Cerebellar nuclear complex (tissue), 1 donor: ENCODE results near the gene YIF1B.
A peak's percentile ranks its signal among the peaks of the same experiment; 100 is the strongest.

Experiments used
- DNase-seq, 2 experiments: peaks; one replicate each; lab custom pipeline; 2025; lab: John Stamatoyannopoulos, UW

The YIF1B gene

GRCh38 chr19:38304352-38304865, 11.3 kb downstream of the YIF1B start:
- no peak for DNase-seq

DNA sequence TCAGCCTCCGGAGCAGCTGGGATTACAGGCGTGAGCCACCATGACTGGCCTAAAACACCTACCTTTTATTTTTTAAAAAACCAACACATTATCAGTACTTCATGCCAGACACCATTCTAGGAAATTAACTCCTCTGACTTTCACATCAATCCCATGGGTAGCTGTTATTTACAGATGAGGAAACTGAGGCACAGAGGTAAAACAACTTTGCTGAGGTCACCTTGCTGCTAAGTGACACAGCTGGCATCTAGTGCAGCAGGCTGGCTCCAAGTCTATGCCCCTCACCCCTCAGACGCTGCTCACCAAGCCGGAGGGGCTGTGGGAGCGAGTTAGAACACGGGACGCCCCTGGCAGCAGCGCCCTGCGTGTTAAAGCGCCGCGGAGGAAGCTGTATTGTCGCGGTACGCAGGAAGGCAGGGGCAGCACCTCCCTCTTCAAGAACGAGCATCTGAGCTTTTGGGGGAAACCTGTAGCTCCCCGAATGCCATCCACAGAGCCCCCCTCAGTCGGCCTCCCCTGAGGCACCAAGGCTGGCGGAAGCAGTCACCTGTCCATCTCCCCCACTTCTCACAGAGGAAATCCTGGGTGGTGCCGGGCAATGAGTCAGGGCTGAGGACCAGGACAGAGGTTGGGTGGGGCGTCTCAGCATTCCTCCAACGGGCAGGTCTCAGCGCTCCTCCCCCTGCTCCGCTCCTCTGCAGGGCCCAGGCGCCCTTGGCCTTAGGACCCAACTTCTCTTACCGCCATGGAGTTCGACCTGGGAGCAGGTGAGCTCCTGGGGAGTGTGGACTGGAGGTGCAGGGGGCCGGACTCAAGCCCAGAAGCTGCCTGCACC, 12.0 kb downstream of the YIF1B start, which contains the start of gene C19orf33:
C19orf33 (plus strand) TSS at position 735 of the 835 bp plus-strand sequence; CDS start at position 746, 11 bp downstream.
- no peak for DNase-seq

DNA sequence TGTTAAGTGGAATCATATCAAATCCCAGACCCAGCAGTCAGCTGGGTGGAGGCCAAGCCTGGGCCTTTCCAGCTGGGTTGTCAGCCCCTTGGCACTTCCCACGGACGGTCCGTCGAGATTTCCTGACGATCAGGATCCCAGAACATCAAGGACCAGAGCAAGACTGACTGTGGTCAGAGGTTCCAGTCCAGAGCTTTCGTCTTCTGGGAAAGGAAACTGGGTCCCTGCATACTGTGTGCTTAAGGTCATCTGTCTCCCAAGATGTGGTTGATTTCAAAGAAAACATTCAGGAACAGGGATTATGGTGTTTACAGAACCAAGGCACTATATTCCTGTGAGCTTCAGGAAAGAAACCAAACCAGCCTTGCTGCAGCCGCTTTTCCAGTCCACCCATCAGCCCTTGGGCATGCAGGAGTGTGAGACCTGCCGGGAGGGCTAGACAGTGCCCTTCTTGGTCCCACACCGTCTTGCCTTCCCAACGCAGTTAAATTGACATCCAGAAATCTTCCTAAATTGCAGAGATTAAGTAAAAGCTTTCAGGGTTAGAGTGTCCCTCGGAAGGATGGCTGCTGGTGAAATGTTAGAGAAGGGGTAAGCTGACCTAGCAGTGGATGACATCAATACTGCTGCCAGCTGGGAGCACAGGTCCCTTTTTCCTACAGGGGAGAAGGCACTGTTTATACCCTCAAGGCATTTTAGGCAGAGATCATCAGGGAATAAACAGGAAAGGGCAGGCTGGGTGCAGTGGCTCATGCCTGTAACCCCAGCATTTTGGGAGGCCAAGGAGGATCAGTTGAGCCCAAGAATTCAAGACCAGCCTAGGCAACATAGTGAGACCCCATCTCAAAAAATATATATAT, 16.7 kb downstream of the YIF1B start:
- DNase-seq = no peak

GRCh38 chr19:38294090-38294489, 21.7 kb downstream of the YIF1B start:
- DNase-seq = no peak

DNA sequence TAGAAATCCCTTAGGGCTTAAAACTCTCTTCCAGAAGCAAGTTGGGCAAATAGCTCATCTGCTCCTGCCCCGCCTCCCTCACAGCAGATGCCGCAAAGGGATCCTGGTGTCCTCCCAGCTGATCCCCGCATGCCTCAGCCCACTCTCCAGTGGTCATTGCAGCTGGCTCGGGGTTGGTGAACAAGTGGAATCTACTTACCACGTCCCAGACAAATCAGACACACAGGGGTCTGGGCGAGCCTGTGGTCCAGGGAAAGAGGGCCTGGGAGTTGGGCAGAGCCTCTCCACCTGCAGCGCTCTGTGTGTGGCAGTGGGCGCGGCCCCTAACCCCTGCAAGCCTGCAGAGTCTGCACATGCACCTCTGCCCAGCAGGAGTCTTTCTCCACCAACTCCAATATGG, 22.5 kb downstream of the YIF1B start:
- DNase-seq = no peak

DNA sequence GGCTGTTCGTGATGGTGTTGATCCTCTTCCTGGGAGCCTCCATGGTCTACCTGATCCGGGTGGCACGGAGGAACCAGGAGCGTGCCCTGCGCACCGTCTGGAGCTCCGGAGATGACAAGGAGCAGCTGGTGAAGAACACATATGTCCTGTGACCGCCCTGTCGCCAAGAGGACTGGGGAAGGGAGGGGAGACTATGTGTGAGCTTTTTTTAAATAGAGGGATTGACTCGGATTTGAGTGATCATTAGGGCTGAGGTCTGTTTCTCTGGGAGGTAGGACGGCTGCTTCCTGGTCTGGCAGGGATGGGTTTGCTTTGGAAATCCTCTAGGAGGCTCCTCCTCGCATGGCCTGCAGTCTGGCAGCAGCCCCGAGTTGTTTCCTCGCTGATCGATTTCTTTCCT, 23.9 kb downstream of the YIF1B start:
- DNase-seq = no peak

GRCh38 chr19:38290631-38291147, 25.1 kb downstream of the YIF1B start:
- peak in 1 of 2 experiments; percentile 3 for DNase-seq

GRCh38 chr19:38289955-38290354, 25.8 kb downstream of the YIF1B start:
- DNase-seq = no peak

GRCh38 chr19:38288123-38288855, 27.5 kb downstream of the YIF1B start:
- DNase-seq = no peak

DNA sequence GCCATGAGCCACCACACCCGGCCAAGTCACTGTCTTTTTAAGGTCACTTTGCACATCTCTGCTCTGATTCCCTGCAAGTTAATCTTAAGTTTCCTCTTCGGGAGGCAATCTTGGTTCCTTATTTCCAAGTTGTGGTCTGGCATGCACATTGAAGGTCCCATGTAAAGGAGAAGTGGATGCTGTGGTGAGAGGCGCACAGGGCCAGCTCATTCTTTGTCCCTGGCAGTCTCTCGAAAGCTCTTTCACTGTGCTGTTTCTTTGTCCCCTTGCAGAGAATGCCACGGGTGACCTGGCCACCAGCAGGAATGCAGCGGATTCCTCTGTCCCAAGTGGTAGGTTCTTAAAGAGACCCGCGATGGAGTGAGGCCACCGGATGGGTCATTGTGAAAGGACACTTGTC, 28.1 kb downstream of the YIF1B start:
- no peak for DNase-seq

- DNase-seq = no peak
These were observed 30.2 kb downstream of the YIF1B start for GRCh38 chr19:38285567-38285966.

GRCh38 chr19:38284422-38284821, 31.3 kb downstream of the YIF1B start:
- DNase-seq = no peak

DNA sequence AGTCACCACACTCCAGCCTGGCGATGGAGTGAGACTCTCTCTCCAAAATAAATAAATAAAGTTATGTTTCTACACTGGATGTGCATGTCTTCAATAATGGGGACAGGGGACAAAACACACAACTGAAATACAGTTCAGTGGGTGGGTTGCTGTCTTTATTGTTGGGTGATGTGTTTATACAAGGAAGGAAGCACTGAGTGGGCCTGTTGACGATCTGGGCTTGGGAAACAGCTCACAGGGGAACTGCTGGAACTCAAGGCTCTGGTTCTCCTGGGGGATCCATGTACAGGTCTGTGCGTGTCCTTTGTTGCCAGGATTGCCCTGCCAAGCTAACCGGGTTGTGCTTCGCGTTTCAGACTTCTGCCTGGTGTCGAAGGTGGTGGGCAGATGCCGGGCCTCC, 32.5 kb downstream of the YIF1B start:
- DNase-seq = no peak

GRCh38 chr19:38281811-38282566, 33.8 kb downstream of the YIF1B start:
- no peak for DNase-seq

DNA sequence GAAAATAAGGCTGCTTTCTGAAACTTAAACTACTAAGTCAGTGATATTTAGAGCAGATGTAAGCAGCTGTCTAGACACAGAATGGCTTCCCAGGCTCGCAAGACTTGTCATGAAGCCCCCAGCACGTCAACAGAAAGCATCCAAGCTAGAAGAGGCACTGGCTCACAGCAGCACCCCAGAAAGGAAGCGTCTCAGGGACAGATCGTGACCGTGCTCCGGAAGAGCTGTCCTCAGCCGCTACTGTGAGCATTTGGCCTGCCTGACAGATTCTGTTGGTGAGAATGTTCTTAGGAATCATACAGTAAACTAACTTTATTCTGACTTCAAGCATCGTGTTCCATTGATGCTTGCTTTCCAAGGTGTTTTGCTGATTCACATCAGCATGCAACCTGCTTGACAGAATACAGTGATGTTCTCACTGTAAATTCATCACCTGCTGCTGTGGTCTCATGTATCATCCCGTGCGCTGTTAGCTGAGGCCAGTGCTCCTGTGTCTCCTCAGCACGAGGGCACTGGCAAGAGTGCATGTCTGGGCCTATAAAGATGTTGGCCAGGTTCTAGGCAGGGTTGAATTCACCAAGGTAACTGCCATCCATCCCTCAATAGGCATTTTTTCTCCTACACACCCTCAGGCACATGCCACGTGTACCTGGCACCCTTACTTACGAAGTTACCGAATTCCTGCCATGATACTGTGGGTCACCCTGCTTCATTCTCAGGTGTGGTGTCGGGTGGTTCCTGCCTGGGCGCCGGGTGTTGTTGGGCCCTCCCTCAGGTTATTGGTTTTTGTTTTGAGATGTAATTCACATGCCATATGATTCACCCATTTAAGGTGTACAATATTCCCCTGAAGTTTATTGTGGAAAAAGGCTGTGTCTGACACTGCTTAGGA, 35.5 kb downstream of the YIF1B start:
- DNase-seq = no peak

GRCh38 chr19:38278751-38279150, 37.0 kb downstream of the YIF1B start:
- DNase-seq = no peak

- no peak for DNase-seq
These were observed 37.6 kb downstream of the YIF1B start for GRCh38 chr19:38277969-38278680.

DNA sequence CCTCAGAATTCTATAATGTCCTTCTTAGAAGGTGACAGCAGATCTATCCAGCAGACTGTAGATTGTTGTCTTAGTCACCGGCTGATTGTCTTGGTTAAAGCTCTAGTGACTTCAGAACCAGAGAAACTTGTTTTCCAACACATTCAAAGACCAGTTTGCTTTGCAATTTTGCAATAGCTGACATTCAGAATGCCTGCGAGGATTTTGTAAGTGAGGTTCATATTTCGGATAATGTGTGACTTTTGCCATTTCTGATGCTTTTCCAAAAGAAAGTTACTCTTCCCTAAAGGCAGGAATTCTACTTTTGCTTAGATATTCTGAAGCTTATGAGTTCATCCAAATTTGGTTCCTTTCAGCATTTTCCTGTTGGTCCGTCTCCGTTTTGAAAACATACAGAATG, 38.2 kb downstream of the YIF1B start:
- DNase-seq = no peak

GRCh38 chr19:38276942-38277517, 38.7 kb downstream of the YIF1B start:
- no peak for DNase-seq
